Endothelial cell of umbilical vein (primary cell): ENCODE measurements around the gene JPH2. TPM values are rescaled to one million over a fixed set of nuclear protein-coding genes. Genes with fewer than 3 reads are reported as not detected.

ENCODE experiments used
- BruUV-seq: library from RNA; stranded (reverse); fragments of 400-500 nt; replicated peaks from 2 replicates; lab custom pipeline; 2021; lab: Mats Ljungman, UMichigan
- CTCF ChIA-PET: fragments of 300-600, 350-600 bp; sonication (Branson Sonifier 250); formaldehyde crosslinking; loops from one replicate; lab custom pipeline; 2021; ENCODE audit warnings: antibody characterized with exemption, inconsistent platforms; lab: Charles Lee
- POLR2A ChIA-PET: fragments of 300-600, 350-600 bp; sonication (Branson Sonifier 250); formaldehyde crosslinking; loops from one replicate; lab custom pipeline; 2021; ENCODE audit warnings: antibody characterized with exemption, inconsistent platforms; lab: Charles Lee
- DNase-seq: peaks from one replicate; pipeline ENCODE4 v3.0.0-alpha.2; 2011; ENCODE audit warnings: low read depth, low spot score
- FAIRE-seq: peaks from 2 replicates; lab custom pipeline; 2011; peaks lifted over from hg19 to GRCh38; lab: Jason Lieb, UNC
- H2AFZ ChIP-seq: 2 replicates; pipeline ENCODE4 v1.6.0; 2012; ENCODE audit warnings: low read depth, low read length, control low read depth, inconsistent platforms
- H3K27ac ChIP-seq: 2 replicates; pipeline ENCODE4 v1.5.1; 2011; ENCODE audit warnings: low read depth, mild to moderate bottlenecking, control low read depth, low read length, moderate library complexity; ENCODE audit not compliant: insufficient read depth
- H3K27me3 ChIP-seq, 2 experiments: 2 replicates each; pipeline versions ENCODE4 v1.6.0 to v1.6.1; 2011; ENCODE audit warnings: low read length in 2 of 2, mixed read lengths in 1 of 2; ENCODE audit not compliant: control insufficient read depth in 2 of 2, insufficient read depth in 2 of 2
- H3K36me3 ChIP-seq, 2 experiments: 2 replicates in 1 of 2; 3 replicates in 1 of 2; pipeline ENCODE4 v1.5.1; 2011; ENCODE audit warnings: low read length in 2 of 2, mild to moderate bottlenecking in 1 of 2, moderate library complexity in 1 of 2; ENCODE audit not compliant: control insufficient read depth in 2 of 2, insufficient read depth in 2 of 2; ENCODE audit errors: extremely low read depth in 1 of 2
- H3K4me1 ChIP-seq: 3 replicates; pipeline ENCODE4 v1.5.1; 2011; ENCODE audit warnings: mild to moderate bottlenecking, low read length; ENCODE audit not compliant: control insufficient read depth, insufficient read depth; ENCODE audit errors: extremely low read depth
- H3K4me2 ChIP-seq: 2 replicates; pipeline ENCODE4 v1.6.1; 2011; ENCODE audit warnings: low read length, control low read depth, mixed read lengths; ENCODE audit not compliant: insufficient read depth
- H3K4me3 ChIP-seq, 3 experiments: fragments of 200-600 bp in 1 of 3; sonication (generic), shearing (Covaris generic) in 1 of 3; replicated peaks in 1 of 3; 2 replicates each; pipeline ENCODE4 v1.5.1; 2011 to 2016; ENCODE audit warnings: control low read depth in 3 of 3, low read length in 3 of 3, mild to moderate bottlenecking in 2 of 3, inconsistent platforms in 1 of 3, low read depth in 1 of 3, moderate library complexity in 1 of 3; ENCODE audit not compliant: insufficient read depth in 1 of 3
- H3K79me2 ChIP-seq: 2 replicates; pipeline ENCODE4 v1.6.0; 2012; ENCODE audit warnings: low read length, inconsistent platforms; ENCODE audit not compliant: control insufficient read depth, insufficient read depth
- H3K9ac ChIP-seq: replicated peaks from 2 replicates; pipeline ENCODE3; 2011; ENCODE audit warnings: low read length, control low read depth; ENCODE audit not compliant: insufficient read depth; ENCODE audit errors: extremely low read depth
- H3K9me1 ChIP-seq: replicated peaks from 3 replicates; pipeline ENCODE4 v1.6.0; 2011; ENCODE audit warnings: mild to moderate bottlenecking, low read length; ENCODE audit not compliant: control insufficient read depth, insufficient read depth; ENCODE audit errors: extremely low read depth
- H3K9me3 ChIP-seq: replicated peaks from 2 replicates; pipeline ENCODE4 v1.5.1; 2012; ENCODE audit warnings: low read length, inconsistent platforms; ENCODE audit not compliant: control insufficient read depth, insufficient read depth
- H4K20me1 ChIP-seq: replicated peaks from 2 replicates; pipeline ENCODE3; 2011; ENCODE audit warnings: mild to moderate bottlenecking, low read length; ENCODE audit not compliant: control insufficient read depth, insufficient read depth; ENCODE audit errors: extremely low read depth
- FOS ChIP-seq: IDR thresholded peaks from 2 replicates; pipeline ENCODE4 v1.6.1; 2011; ENCODE audit warnings: mild to moderate bottlenecking, low read length, moderate library complexity, borderline replicate concordance; ENCODE audit not compliant: insufficient read depth
- JUN ChIP-seq: IDR thresholded peaks from 2 replicates; pipeline ENCODE4 v1.6.1; 2011; ENCODE audit warnings: borderline replicate concordance, low read depth; ENCODE audit not compliant: insufficient read length, insufficient read depth
- POLR2A ChIP-seq: IDR thresholded peaks from 2 replicates; pipeline ENCODE4 v1.6.1; 2012; ENCODE audit warnings: low read depth, mild to moderate bottlenecking, control low read depth, low read length
- dilution Hi-C: fragments of 300-500 bp; cut with MboI; formaldehyde crosslinking; loops from one replicate; pipeline ENCODE4 v1.15.0; 2019; ENCODE audit warnings: low sequenced_read_pairs; ENCODE audit not compliant: extremely low pct_ligation_motif_present
- intact Hi-C: fragments of 100-400 bp; cut with micrococcal nuclease; formaldehyde crosslinking; loops from one replicate; pipeline ENCODE4 v1.10.0; 2022
- polyA plus RNA-seq, 4 experiments: library from polyadenylated mRNA; depleted of rRNA in 3 of 4; stranded (reverse) in 3 of 4; unstranded in 1 of 4; fragments of >200 nt; gene quantifications; 2 replicates each; pipeline versions ENCODE4 v1.2.1 to v1.2.3, GENCODE V29; 2011 to 2012; ENCODE audit warnings: missing spikeins in 1 of 4
- total RNA-seq: library from RNA; stranded (reverse); gene quantifications from 2 replicates; pipeline ENCODE4 v1.2.3, GENCODE V29; 2021
- TF ChIP-seq, protein P1 (sequence below), 2 donors: IDR thresholded peaks; 1 replicate in 1 of 2; 2 replicates in 1 of 2; pipeline ENCODE4 v1.5.1; 2011; ENCODE audit warnings: low read length in 2 of 2, mild to moderate bottlenecking in 2 of 2, moderate library complexity in 2 of 2, control low read depth in 1 of 2, inconsistent platforms in 1 of 2, low read depth in 1 of 2; ENCODE audit not compliant: insufficient read depth in 1 of 2; ENCODE audit errors: extremely low read depth in 1 of 2

Gene JPH2
- total and polyA plus RNA-seq, 2 donors (not counting 3 experiments of a cell fraction or from before 2014, with no cell fraction given) = not detected

DNA sequence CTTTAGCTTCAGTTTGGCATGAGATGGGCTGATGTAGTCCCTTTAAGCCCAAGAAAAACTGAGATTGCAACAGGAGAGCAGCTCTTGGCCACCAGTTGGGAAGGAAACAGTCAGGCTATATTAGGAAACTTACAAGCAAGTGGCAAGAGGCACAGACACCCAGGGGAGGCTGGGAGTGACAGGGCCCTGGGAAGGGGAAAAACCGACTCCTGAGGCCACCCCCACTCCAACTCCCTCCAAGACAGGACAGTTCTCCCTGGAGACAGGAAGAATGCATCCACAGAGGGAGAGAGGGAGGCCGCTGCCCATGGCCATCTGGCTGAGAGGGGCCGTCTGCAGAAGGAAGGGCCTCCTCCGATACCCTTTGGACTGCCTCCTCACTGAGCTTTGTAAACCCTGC is 20.5 kb downstream of the JPH2 start:
- BruUV-seq = no TSS peak

GRCh38 chr20:44166008-44166407 is 21.0 kb downstream of the JPH2 start:
- Histone ChIP-seq H3K27me3 (peaks cover 2 to 12% of the 10 kb centered on the region in 2 experiments), H3K27ac (no peak overlapping the region), H3K36me3 (no peaks in the 10 kb centered on the region), H3K4me1 (no peaks in the 10 kb centered on the region), H3K9me3 (no peaks in the 10 kb centered on the region), H3K4me3 (no peak overlapping the region), H3K4me2 (no peak overlapping the region), H4K20me1 (no peaks in the 10 kb centered on the region), H3K9ac (no peak overlapping the region), H3K79me2 (no peaks in the 10 kb centered on the region), H2AFZ (no peak overlapping the region), H3K9me1 (no peaks in the 10 kb centered on the region)
- no TSS peak for BruUV-seq
- POLR2A ChIA-PET = no interaction called here
- intact Hi-C loops = no loop called here
- dilution Hi-C loops = no loop called here
- DNase-seq (no peak), FAIRE-seq (no peak)
- TF ChIP-seq, protein P1, sequence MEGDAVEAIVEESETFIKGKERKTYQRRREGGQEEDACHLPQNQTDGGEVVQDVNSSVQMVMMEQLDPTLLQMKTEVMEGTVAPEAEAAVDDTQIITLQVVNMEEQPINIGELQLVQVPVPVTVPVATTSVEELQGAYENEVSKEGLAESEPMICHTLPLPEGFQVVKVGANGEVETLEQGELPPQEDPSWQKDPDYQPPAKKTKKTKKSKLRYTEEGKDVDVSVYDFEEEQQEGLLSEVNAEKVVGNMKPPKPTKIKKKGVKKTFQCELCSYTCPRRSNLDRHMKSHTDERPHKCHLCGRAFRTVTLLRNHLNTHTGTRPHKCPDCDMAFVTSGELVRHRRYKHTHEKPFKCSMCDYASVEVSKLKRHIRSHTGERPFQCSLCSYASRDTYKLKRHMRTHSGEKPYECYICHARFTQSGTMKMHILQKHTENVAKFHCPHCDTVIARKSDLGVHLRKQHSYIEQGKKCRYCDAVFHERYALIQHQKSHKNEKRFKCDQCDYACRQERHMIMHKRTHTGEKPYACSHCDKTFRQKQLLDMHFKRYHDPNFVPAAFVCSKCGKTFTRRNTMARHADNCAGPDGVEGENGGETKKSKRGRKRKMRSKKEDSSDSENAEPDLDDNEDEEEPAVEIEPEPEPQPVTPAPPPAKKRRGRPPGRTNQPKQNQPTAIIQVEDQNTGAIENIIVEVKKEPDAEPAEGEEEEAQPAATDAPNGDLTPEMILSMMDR (IDR thresholded peaks at IDR 0.05; ENCODE audit: extremely low read depth in 1 of 2, insufficient read depth in 1 of 2, low read depth in 1 of 2, low read length in 2 of 2) = no peak
- no peak for TF ChIP-seq FOS
- TF ChIP-seq JUN = no peak
- CTCF ChIA-PET = interaction anchor here (1.2 kb wide), 2 partner anchors 22 to 49 kb away, joined by 3 to 4 read pairs; no protein-coding TSS in a partner anchor

More for the DNA sequence above, 20.5 kb downstream of the JPH2 start:
- Histone ChIP-seq H3K4me3 (no peak overlapping the region), H2AFZ (no peak overlapping the region), H3K9ac (no peak overlapping the region), H3K4me2 (no peak overlapping the region), H3K27ac (no peak overlapping the region), H4K20me1 (no peaks in the 10 kb centered on the region), H3K36me3 (no peaks in the 10 kb centered on the region), H3K27me3 (peaks cover 5 to 17% of the 10 kb centered on the region in 2 experiments), H3K9me3 (no peaks in the 10 kb centered on the region), H3K79me2 (no peaks in the 10 kb centered on the region), H3K9me1 (no peaks in the 10 kb centered on the region), H3K4me1 (no peaks in the 10 kb centered on the region)
- no peak for FAIRE-seq
- no peak for DNase-seq
- dilution Hi-C loops = no loop called here
- no peak for TF ChIP-seq FOS
- no peak for TF ChIP-seq POLR2A
- TF ChIP-seq JUN = no peak
- ChIA-PET CTCF (interaction anchor here (1.2 kb wide), 2 partner anchors 21 to 50 kb away, joined by 3 to 4 read pairs; no protein-coding TSS in a partner anchor), POLR2A (no interaction called here)
- intact Hi-C loops = no loop called here
